Stimulated activated CD4-positive, alpha-beta T cell treated with anti-CD3 and anti-CD28 coated beads, TNF-alpha, amount 100 ng/mL, for 48 hours (primary cell): ENCODE data around the gene ELAPOR1.
A peak's percentile ranks its signal among the peaks of the same experiment; 100 is the strongest.

ENCODE experiments used
- DNase-seq, 3 donors: peaks; one replicate each; pipeline ENCODE4 v3.0.0-alpha.2; 2020; ENCODE audit warnings: low read depth in 3 of 3

ELAPOR1 gene

GRCh38 chr1:109113590-109114341, at the start of gene ELAPOR1:
TSS of gene ELAPOR1 (plus strand) at chr1:109114115. CDS start at chr1:109114184, 69 bp downstream.
- peak; percentile 57 to 72 (median 59) for DNase-seq

DNA sequence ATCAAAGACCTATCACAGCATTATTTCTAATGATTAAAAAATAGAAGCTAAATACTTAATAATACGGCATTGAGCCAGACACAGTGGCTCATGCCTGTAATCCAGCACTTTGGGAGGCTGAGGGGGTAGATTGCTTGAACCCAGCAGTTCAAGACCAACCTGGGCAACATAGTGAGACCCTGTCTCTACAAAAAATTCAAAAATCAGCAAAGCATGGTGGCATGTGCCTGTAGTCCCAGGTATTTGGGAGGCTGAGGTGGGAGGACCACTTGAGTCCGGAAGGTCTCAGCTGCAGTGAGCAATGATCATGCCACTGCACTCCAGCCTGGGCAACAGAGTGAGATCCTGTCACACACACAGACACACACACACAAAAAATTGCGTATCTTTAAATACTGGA, 48.8 kb upstream of the ELAPOR1 start:
- DNase-seq = no peak

DNA sequence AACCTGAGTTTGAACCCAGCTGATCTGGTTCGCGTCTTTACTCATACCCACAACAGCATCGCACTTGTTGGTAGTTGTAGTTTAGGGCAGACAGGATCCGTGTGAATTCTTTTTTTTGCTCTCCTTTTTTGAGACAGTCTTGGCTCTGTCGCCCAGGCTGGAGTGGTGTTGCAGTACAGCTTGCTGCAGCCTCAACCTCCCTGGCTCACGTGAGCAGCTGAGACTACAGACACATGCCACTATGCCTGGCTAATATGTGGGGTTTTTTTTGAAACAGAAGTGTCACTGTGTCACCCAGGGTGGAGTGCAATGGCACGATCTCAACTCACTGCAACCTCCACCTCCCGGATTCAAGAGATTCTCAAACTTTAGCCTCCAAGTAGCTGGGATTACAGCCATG, 46.0 kb upstream of the ELAPOR1 start:
- DNase-seq = no peak

- no peak for DNase-seq
Measured at GRCh38 chr1:109069294-109069693, 44.6 kb upstream of the ELAPOR1 start.

DNA sequence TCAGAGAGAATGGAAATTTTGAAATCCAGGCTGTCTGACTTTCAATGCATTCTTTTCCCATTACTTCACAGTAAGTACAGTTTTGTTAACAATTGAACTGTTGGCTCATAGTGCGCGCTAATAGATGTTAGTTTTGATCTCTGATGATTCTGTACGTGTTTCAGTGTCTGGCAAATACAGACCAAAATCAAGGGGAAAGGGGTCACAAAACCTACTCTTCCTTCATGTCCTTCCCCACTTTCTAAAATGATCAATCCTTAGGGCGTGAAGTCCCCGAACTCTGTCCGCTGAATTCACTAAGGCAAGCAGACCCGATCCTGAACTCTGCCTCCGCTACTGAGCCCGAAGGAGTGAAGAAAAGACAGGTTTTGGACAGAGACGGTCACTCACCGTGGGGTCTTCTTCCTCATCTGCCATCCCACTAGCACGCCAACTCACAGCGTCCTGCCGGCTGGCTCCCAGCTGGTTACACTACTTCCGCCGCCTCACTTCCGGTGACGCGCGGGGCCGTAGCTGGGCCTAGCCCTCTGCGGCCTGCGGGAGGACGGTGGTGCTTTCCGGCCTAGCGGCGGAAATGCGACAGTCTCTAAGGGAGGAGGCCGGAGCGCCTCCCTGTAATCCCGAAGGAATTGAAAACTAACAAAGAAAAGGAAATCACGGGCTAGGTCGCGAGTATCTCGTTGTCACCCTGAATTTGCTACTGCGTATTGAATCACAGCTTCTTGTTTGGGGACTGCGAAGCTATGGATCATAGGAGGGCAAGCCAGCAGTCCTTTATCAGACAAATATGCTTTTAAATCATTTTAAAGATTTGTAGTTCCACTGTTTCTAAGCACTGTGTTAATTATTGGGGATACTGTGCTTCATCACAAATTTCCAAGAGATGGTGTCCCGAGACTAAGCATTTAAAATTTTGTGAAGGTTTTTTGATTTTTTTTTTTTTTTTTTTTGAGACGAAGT, 38.1 kb upstream of the ELAPOR1 start, which contains the start of gene TAF13:
TSS of gene TAF13 (minus strand) at position 473 of the 960 bp plus-strand sequence. CDS start at position 417, 56 bp downstream.
- peak; percentile 79 to 84 (median 81) for DNase-seq

GRCh38 chr1:109078317-109078716, 35.6 kb upstream of the ELAPOR1 start:
- DNase-seq = no peak

GRCh38 chr1:109079240-109079622, 34.7 kb upstream of the ELAPOR1 start:
- DNase-seq = no peak

- DNase-seq = no peak
Measured at GRCh38 chr1:109080441-109081082, 33.4 kb upstream of the ELAPOR1 start.

- no peak for DNase-seq
Measured at GRCh38 chr1:109083501-109083900, 30.4 kb upstream of the ELAPOR1 start.

- no peak for DNase-seq
Measured at GRCh38 chr1:109083923-109084322, 30.0 kb upstream of the ELAPOR1 start.

- no peak for DNase-seq
Measured at GRCh38 chr1:109084563-109085517, 29.1 kb upstream of the ELAPOR1 start.

DNA sequence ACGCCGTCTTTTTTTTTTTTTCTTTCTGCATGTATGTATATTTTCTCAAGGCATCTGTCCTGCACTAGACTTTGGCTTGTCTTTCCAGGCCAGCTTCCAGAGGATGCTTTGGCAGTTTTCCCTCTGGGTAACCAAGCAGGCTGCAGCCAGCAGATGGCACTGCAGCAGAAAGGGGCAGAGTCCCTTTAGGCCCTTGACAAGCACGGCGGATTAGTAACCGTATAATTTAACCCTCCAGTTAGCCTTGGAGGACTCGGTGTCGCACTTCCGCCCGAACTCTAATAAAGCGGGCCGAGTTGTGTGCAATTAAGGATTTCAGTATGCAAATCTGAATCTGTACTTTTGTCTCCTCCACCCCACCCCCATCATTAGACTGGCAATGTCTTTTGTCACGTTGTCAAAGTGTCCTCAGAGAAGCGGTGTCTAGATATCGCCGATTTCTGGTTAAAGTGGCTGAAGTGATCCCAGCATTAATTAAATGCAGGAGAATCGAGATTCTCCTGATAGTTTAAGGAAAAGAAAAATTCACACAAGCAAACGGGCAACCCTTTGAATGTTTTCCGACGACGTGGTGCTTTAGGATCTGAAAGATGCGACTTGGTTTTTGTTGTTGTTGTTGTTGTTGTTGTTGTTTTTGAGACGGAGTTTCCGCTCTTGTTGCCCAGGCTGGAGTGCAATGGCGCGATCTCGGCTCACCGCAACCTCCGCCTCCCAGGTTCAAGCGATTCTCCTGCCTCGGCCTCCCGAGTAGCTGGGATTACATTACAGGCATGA, 24.5 kb upstream of the ELAPOR1 start:
- DNase-seq = peak in 1 of 3 donors; percentile 56

DNA sequence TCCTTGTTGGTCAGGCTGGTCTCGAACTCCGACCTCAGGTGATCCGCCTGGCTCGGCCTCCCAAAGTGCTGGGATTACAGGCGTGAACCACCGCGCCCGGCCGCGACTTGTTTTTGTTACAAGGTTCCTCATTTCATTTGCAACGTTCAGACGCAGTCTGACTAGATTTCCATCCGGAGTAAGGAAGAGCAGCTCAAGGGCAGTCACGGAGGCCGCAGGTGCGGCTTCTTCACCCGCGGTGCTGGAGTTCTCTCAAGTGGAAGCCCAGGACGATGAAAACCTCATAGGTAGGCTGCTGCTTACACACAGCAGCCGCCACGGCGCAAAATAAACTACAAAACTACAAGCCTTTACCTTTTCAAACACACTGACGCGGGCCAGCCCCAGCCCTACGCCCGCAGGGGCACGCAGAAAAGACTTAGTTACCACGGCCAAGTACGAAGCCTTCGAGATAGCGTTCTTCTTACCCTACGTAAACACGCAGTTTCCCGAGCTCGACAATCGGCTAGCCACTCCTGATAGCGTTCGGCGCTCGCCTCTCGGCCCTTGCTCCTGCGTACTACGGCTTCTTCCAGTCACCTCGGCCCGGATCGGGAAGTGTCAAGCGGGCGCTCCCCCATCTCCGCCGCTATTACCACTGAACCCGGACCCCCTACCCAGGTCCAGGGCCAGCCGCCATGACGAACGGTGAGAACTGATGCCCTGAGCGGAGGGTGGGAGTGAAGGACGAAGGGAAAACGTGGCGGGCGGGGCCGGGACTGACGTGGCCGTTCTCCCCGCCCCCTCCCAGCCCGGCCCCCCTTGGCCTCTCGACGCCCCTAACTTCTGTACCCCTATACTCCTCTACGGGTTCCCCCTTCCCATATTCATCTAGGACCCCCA, 23.5 kb upstream of the ELAPOR1 start, which contains the start of gene TMEM167B:
TSS of gene TMEM167B (plus strand) at position 569 of the 882 bp plus-strand sequence. CDS start at position 678, 109 bp downstream.
- peak; percentile 73 to 87 (median 82) for DNase-seq

- DNase-seq = no peak
Measured at GRCh38 chr1:109091078-109091838, 22.7 kb upstream of the ELAPOR1 start.

GRCh38 chr1:109091839-109092193, 22.1 kb upstream of the ELAPOR1 start:
- DNase-seq = no peak

GRCh38 chr1:109094377-109094803, 19.5 kb upstream of the ELAPOR1 start:
- DNase-seq = no peak

GRCh38 chr1:109094871-109095270, 19.0 kb upstream of the ELAPOR1 start:
- DNase-seq = no peak

GRCh38 chr1:109095631-109096030, 18.3 kb upstream of the ELAPOR1 start:
- no peak for DNase-seq
